ENCODE measurements around the gene YIF1B.

YIF1B gene

GRCh38 chr19:38298821-38299680 lies 16.7 kb downstream of the YIF1B start:
- H3K4me1 Mint-ChIP-seq, result no peaks in the 10 kb centered on the region
- no peaks in the 10 kb centered on the region for H3K9me3 Mint-ChIP-seq
- no peaks in the 10 kb centered on the region for H3K27me3 Mint-ChIP-seq
- no peak overlapping the region for H3K4me3 Mint-ChIP-seq
- no peak overlapping the region for H3K27ac Mint-ChIP-seq
- H3K36me3 Mint-ChIP-seq, result no peaks in the 10 kb centered on the region

GRCh38 chr19:38294090-38294489 lies 21.7 kb downstream of the YIF1B start:
- Mint-ChIP-seq H3K27me3 (no peaks in the 10 kb centered on the region), H3K36me3 (no peaks in the 10 kb centered on the region), H3K4me3 (no peak overlapping the region), H3K4me1 (no peaks in the 10 kb centered on the region), H3K27ac (no peak overlapping the region), H3K9me3 (no peaks in the 10 kb centered on the region)

GRCh38 chr19:38293281-38293680 lies 22.5 kb downstream of the YIF1B start:
- Mint-ChIP-seq H3K27me3 (no peaks in the 10 kb centered on the region), H3K4me1 (no peaks in the 10 kb centered on the region), H3K36me3 (no peaks in the 10 kb centered on the region), H3K9me3 (no peaks in the 10 kb centered on the region), H3K27ac (no peak overlapping the region), H3K4me3 (no peak overlapping the region)

- no peaks in the 10 kb centered on the region for H3K36me3 Mint-ChIP-seq
- H3K9me3 Mint-ChIP-seq, result no peaks in the 10 kb centered on the region
- H3K4me3 Mint-ChIP-seq, result no peak overlapping the region
- no peak overlapping the region for H3K27ac Mint-ChIP-seq
- H3K4me1 Mint-ChIP-seq, result no peaks in the 10 kb centered on the region
- H3K27me3 Mint-ChIP-seq, result no peaks in the 10 kb centered on the region
Observed at GRCh38 chr19:38291855-38292254, 23.9 kb downstream of the YIF1B start.

- H3K36me3 Mint-ChIP-seq, result peaks cover 3% of the 10 kb centered on the region
- no peaks in the 10 kb centered on the region for H3K9me3 Mint-ChIP-seq
- no peak overlapping the region for H3K4me3 Mint-ChIP-seq
- H3K4me1 Mint-ChIP-seq, result no peaks in the 10 kb centered on the region
- no peak overlapping the region for H3K27ac Mint-ChIP-seq
- no peaks in the 10 kb centered on the region for H3K27me3 Mint-ChIP-seq
Observed at GRCh38 chr19:38290631-38291147, 25.1 kb downstream of the YIF1B start.

GRCh38 chr19:38289955-38290354 lies 25.8 kb downstream of the YIF1B start:
- Mint-ChIP-seq H3K36me3 (peaks cover 3% of the 10 kb centered on the region), H3K27ac (no peak overlapping the region)

GRCh38 chr19:38288123-38288855 lies 27.5 kb downstream of the YIF1B start:
- H3K4me3 Mint-ChIP-seq, result no peak overlapping the region
- H3K27me3 Mint-ChIP-seq, result no peaks in the 10 kb centered on the region
- no peaks in the 10 kb centered on the region for H3K9me3 Mint-ChIP-seq
- H3K27ac Mint-ChIP-seq, result no peak overlapping the region
- H3K36me3 Mint-ChIP-seq, result peaks cover 3% of the 10 kb centered on the region
- no peaks in the 10 kb centered on the region for H3K4me1 Mint-ChIP-seq

More at GRCh38 chr19:38289955-38290354, 25.8 kb downstream of the YIF1B start:
- no peaks in the 10 kb centered on the region for H3K4me1 Mint-ChIP-seq
- H3K4me3 Mint-ChIP-seq, result no peak overlapping the region
- H3K9me3 Mint-ChIP-seq, result no peaks in the 10 kb centered on the region
- no peaks in the 10 kb centered on the region for H3K27me3 Mint-ChIP-seq

- Mint-ChIP-seq H3K27me3 (no peaks in the 10 kb centered on the region), H3K27ac (no peak overlapping the region), H3K4me1 (no peaks in the 10 kb centered on the region), H3K36me3 (peaks cover 3% of the 10 kb centered on the region), H3K4me3 (no peak overlapping the region), H3K9me3 (no peaks in the 10 kb centered on the region)
Observed at GRCh38 chr19:38287604-38288003, 28.1 kb downstream of the YIF1B start.

GRCh38 chr19:38285567-38285966 lies 30.2 kb downstream of the YIF1B start:
- Mint-ChIP-seq H3K4me3 (no peak overlapping the region), H3K36me3 (peaks cover 3% of the 10 kb centered on the region), H3K27me3 (no peaks in the 10 kb centered on the region), H3K4me1 (peaks cover 8% of the 10 kb centered on the region), H3K27ac (no peak overlapping the region), H3K9me3 (no peaks in the 10 kb centered on the region)

GRCh38 chr19:38284422-38284821 lies 31.3 kb downstream of the YIF1B start:
- Mint-ChIP-seq H3K4me3 (no peak overlapping the region), H3K27ac (no peak overlapping the region), H3K27me3 (no peaks in the 10 kb centered on the region), H3K36me3 (peaks cover 3% of the 10 kb centered on the region), H3K9me3 (no peaks in the 10 kb centered on the region), H3K4me1 (peaks cover 8% of the 10 kb centered on the region)

GRCh38 chr19:38283271-38283670 lies 32.5 kb downstream of the YIF1B start:
- Mint-ChIP-seq H3K27ac (no peak overlapping the region), H3K9me3 (no peaks in the 10 kb centered on the region), H3K4me3 (no peak overlapping the region), H3K36me3 (peaks cover 3% of the 10 kb centered on the region), H3K27me3 (no peaks in the 10 kb centered on the region), H3K4me1 (peaks cover 8% of the 10 kb centered on the region)

- H3K27ac Mint-ChIP-seq, result peak overlapping the region; percentile 48
- H3K27me3 Mint-ChIP-seq, result no peaks in the 10 kb centered on the region
- H3K4me1 Mint-ChIP-seq, result peaks cover 8% of the 10 kb centered on the region
- no peak overlapping the region for H3K4me3 Mint-ChIP-seq
- H3K36me3 Mint-ChIP-seq, result peaks cover 3% of the 10 kb centered on the region
- H3K9me3 Mint-ChIP-seq, result no peaks in the 10 kb centered on the region
Observed at GRCh38 chr19:38281811-38282566, 33.8 kb downstream of the YIF1B start.

- no peaks in the 10 kb centered on the region for H3K36me3 Mint-ChIP-seq
- H3K4me3 Mint-ChIP-seq, result no peak overlapping the region
- no peaks in the 10 kb centered on the region for H3K9me3 Mint-ChIP-seq
- no peaks in the 10 kb centered on the region for H3K27me3 Mint-ChIP-seq
- no peak overlapping the region for H3K27ac Mint-ChIP-seq
- peaks cover 8% of the 10 kb centered on the region for H3K4me1 Mint-ChIP-seq
Observed at GRCh38 chr19:38280030-38280921, 35.5 kb downstream of the YIF1B start.

GRCh38 chr19:38278751-38279150 lies 37.0 kb downstream of the YIF1B start:
- Mint-ChIP-seq H3K9me3 (no peaks in the 10 kb centered on the region), H3K27me3 (no peaks in the 10 kb centered on the region), H3K36me3 (no peaks in the 10 kb centered on the region), H3K27ac (no peak overlapping the region), H3K4me1 (peaks cover 8% of the 10 kb centered on the region), H3K4me3 (no peak overlapping the region)
